Measurements from ENCODE around the gene SCN2B. TPM values are rescaled to one million over a fixed set of nuclear protein-coding genes. Genes with fewer than 3 reads are reported as not detected.

The SCN2B gene
- total and polyA plus RNA-seq, 10 of the 15 experiments (the other 5 are each of a cell fraction or from before 2014, with no cell fraction given): 0.01 TPM; not detected in 9

DNA sequence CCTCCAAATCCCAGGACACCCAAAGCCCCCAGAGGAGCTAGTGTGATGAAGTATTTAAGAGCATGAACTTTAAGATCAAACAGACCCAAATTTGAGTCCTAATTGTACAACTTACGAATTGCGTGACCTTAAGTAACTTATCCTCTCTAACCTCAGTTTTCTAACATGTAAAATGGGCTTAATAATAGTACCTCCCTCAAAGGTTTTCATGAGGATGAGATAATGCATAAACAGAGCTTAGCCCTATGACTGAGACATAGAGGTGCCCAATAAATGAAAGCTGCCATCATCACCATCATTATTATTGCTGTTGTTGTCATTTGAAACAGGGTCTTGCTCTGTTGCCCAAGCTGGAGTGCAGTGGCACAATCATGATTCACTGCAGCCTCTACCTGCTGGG is 9.2 kb downstream of the SCN2B start:
- WGBS (ENCODE audit: insufficient coverage, insufficient replicate concordance, low lambda C conversion rate, missing lambda C conversion rate): 0% methylated on average over 2 of the region's 2 CpGs
- FAIRE-seq (no peak), DNase-seq (ENCODE audit: low read depth, low spot score) (no peak), ATAC-seq (no peak)
- H2AFZ ChIP-seq (ENCODE audit: control insufficient read depth, low read depth, low read length): no peak overlapping the region
- no peaks in the 10 kb centered on the region for H3K36me3 ChIP-seq (ENCODE audit: control insufficient read depth in 2 of 2, insufficient read depth in 2 of 2, low read length in 1 of 2)
- no peaks in the 10 kb centered on the region for H3K79me2 ChIP-seq (ENCODE audit: control insufficient read depth, insufficient read depth, low read length)
- no peaks in the 10 kb centered on the region for H4K20me1 ChIP-seq (ENCODE audit: control insufficient read depth, insufficient read depth)
- TF ChIP-seq CBFB (IDR thresholded peaks at IDR 0.05; ENCODE audit: low read depth): no peak
- TF ChIP-seq, protein P1, sequence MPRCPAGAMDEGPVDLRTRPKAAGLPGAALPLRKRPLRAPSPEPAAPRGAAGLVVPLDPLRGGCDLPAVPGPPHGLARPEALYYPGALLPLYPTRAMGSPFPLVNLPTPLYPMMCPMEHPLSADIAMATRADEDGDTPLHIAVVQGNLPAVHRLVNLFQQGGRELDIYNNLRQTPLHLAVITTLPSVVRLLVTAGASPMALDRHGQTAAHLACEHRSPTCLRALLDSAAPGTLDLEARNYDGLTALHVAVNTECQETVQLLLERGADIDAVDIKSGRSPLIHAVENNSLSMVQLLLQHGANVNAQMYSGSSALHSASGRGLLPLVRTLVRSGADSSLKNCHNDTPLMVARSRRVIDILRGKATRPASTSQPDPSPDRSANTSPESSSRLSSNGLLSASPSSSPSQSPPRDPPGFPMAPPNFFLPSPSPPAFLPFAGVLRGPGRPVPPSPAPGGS (IDR thresholded peaks at IDR 0.05; ENCODE audit: borderline replicate concordance, insufficient read depth, low read depth, low read length, poor library complexity, severe bottlenecking): no peak
- TF ChIP-seq RUNX3 (IDR thresholded peaks at IDR 0.05; ENCODE audit: low read length): no peak
- no peak for TF ChIP-seq ZBED1 (IDR thresholded peaks at IDR 0.05; ENCODE audit: borderline replicate concordance)
- TF ChIP-seq HDAC2 (IDR thresholded peaks at IDR 0.05): no peak
- no peak for TF ChIP-seq CREM (IDR thresholded peaks at IDR 0.05; ENCODE audit: low read depth)
- TF ChIP-seq ZNF217 (IDR thresholded peaks at IDR 0.05): no peak
- TF ChIP-seq STAT1 (conservative IDR thresholded peaks at IDR 0.05): no peak
- TF ChIP-seq ASH2L (IDR thresholded peaks at IDR 0.05; ENCODE audit: borderline replicate concordance, low read depth): no peak
- TF ChIP-seq, protein P2, sequence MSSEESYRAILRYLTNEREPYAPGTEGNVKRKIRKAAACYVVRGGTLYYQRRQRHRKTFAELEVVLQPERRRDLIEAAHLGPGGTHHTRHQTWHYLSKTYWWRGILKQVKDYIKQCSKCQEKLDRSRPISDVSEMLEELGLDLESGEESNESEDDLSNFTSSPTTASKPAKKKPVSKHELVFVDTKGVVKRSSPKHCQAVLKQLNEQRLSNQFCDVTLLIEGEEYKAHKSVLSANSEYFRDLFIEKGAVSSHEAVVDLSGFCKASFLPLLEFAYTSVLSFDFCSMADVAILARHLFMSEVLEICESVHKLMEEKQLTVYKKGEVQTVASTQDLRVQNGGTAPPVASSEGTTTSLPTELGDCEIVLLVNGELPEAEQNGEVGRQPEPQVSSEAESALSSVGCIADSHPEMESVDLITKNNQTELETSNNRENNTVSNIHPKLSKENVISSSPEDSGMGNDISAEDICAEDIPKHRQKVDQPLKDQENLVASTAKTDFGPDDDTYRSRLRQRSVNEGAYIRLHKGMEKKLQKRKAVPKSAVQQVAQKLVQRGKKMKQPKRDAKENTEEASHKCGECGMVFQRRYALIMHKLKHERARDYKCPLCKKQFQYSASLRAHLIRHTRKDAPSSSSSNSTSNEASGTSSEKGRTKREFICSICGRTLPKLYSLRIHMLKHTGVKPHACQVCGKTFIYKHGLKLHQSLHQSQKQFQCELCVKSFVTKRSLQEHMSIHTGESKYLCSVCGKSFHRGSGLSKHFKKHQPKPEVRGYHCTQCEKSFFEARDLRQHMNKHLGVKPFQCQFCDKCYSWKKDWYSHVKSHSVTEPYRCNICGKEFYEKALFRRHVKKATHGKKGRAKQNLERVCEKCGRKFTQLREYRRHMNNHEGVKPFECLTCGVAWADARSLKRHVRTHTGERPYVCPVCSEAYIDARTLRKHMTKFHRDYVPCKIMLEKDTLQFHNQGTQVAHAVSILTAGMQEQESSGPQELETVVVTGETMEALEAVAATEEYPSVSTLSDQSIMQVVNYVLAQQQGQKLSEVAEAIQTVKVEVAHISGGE (CRISPR knock-in tag; IDR thresholded peaks at IDR 0.05): no peak
- TF ChIP-seq BACH1 (IDR thresholded peaks at IDR 0.05; ENCODE audit: borderline replicate concordance): no peak
- TF ChIP-seq MTA2 (IDR thresholded peaks at IDR 0.05; ENCODE audit: low read depth): no peak
- TF ChIP-seq IRF4 (IDR thresholded peaks at IDR 0.05; ENCODE audit: low read depth, low read length): no peak
- no peak overlapping the region for H3K9ac ChIP-seq (ENCODE audit: control insufficient read depth, insufficient read depth, low read length)
- SMC1A ChIA-PET (ENCODE audit: uncharacterized antibody, unreplicated experiment): interaction anchor here (1.2 kb wide), 1 partner anchor 18 kb away, joined by 3 read pairs; no protein-coding TSS in a partner anchor
- CTCF ChIA-PET: interaction anchor here (0.9 to 1.3 kb wide), 3 partner anchors 10 to 360 kb away, joined by 3 read pairs; no protein-coding TSS in a partner anchor
- H3K4me1 ChIP-seq (ENCODE audit: control insufficient read depth, insufficient read depth, low read length): no peaks in the 10 kb centered on the region
- H3K27me3 ChIP-seq (replicated peaks in 1 of 2; ENCODE audit: control insufficient read depth in 2 of 2, insufficient read depth in 2 of 2, low read length in 1 of 2): peaks cover 1 to 3% of the 10 kb centered on the region in 2 experiments; a peak in 3 of 4 replicates
- intact Hi-C loops (cut with micrococcal nuclease; ENCODE audit: unreplicated experiment) (no loop called here), in situ Hi-C loops (cut with MboI) (no loop called here)
- H3K9me3 ChIP-seq (replicated peaks; ENCODE audit: control insufficient read depth, insufficient read depth, low read length): no peaks in the 10 kb centered on the region
- no peak overlapping the region for H3K4me3 ChIP-seq
- RAD21 ChIA-PET (ENCODE audit: unreplicated experiment): interaction anchor here (0.8 to 1.1 kb wide), 2 partner anchors 23 to 31 kb away, joined by 3 read pairs; no protein-coding TSS in a partner anchor
- POLR2A ChIA-PET: no interaction called here
- no TSS peak for BruUV-seq (replicated peaks)
- H3K27ac ChIP-seq (ENCODE audit: control insufficient read depth, insufficient read depth): no peak overlapping the region
- no peak overlapping the region for H3K4me2 ChIP-seq (ENCODE audit: control insufficient read depth, insufficient read depth)
